H9 (cell line): ENCODE data around the gene LEMD1. TPM values are rescaled to one million over a fixed set of nuclear protein-coding genes. Genes with fewer than 3 reads are reported as not detected.

Experiments
- DNase-seq: peaks from one replicate; pipeline ENCODE4 v3.0.0-alpha.2; 2017
- H2AFZ ChIP-seq: one replicate; pipeline ENCODE4 v1.6.1; 2013; ENCODE audit warnings: mild to moderate bottlenecking, low read length, control low read depth, moderate library complexity
- H2AK5ac ChIP-seq: 2 replicates; pipeline ENCODE4 v1.6.1; 2013; ENCODE audit warnings: low read length, control low read depth, mixed read lengths; ENCODE audit not compliant: insufficient read length
- H2BK120ac ChIP-seq: one replicate; pipeline ENCODE4 v1.6.1; 2013; ENCODE audit warnings: low read depth, mild to moderate bottlenecking, low read length, control low read depth, inconsistent platforms; ENCODE audit not compliant: poor library complexity, severe bottlenecking
- H2BK12ac ChIP-seq: 2 replicates; pipeline ENCODE4 v1.6.1; 2013; ENCODE audit warnings: low read length, control low read depth, mixed read lengths, low read depth; ENCODE audit not compliant: insufficient read length
- H2BK15ac ChIP-seq: 2 replicates; pipeline ENCODE4 v1.6.1; 2013; ENCODE audit warnings: low read depth, low read length, control low read depth
- H2BK20ac ChIP-seq: one replicate; pipeline ENCODE4 v1.6.1; 2013; ENCODE audit warnings: low read depth, mild to moderate bottlenecking, low read length, control low read depth, inconsistent platforms; ENCODE audit not compliant: poor library complexity, severe bottlenecking
- H2BK5ac ChIP-seq: 2 replicates; pipeline ENCODE4 v1.6.1; 2013; ENCODE audit warnings: low read length, control low read depth, mixed read lengths; ENCODE audit not compliant: insufficient read length
- H3K14ac ChIP-seq: 2 replicates; pipeline ENCODE4 v1.6.1; 2013; ENCODE audit warnings: low read length, control low read depth; ENCODE audit not compliant: insufficient read depth
- H3K18ac ChIP-seq: 2 replicates; pipeline ENCODE4 v1.6.1; 2013; ENCODE audit warnings: low read depth, mild to moderate bottlenecking, mixed read lengths, low read length, control low read depth; ENCODE audit not compliant: insufficient read length
- H3K23ac ChIP-seq: 2 replicates; pipeline ENCODE4 v1.6.1; 2013; ENCODE audit warnings: low read length, control low read depth, mixed read lengths, low read depth; ENCODE audit not compliant: insufficient read length
- H3K23me2 ChIP-seq: 2 replicates; pipeline ENCODE4 v1.6.1; 2013; ENCODE audit warnings: low read depth, mild to moderate bottlenecking, mixed read lengths, low read length, control low read depth; ENCODE audit not compliant: insufficient read length, poor library complexity, severe bottlenecking
- H3K27ac ChIP-seq: 2 replicates; pipeline ENCODE4 v1.5.1; 2013; ENCODE audit warnings: low read length, control low read depth, mixed read lengths, low read depth; ENCODE audit not compliant: insufficient read length
- H3K27me3 ChIP-seq: 2 replicates; pipeline ENCODE4 v1.6.1; 2013; ENCODE audit warnings: low read length, control low read depth, inconsistent platforms; ENCODE audit not compliant: insufficient read depth
- H3K4ac ChIP-seq: 2 replicates; pipeline ENCODE4 v1.6.1; 2013; ENCODE audit warnings: low read depth, mild to moderate bottlenecking, control low read depth, inconsistent platforms, low read length, moderate library complexity
- H3K4me1 ChIP-seq: 2 replicates; pipeline ENCODE4 v1.6.1; 2013; ENCODE audit warnings: low read length, control low read depth, inconsistent platforms; ENCODE audit not compliant: insufficient read depth
- H3K4me2 ChIP-seq: 2 replicates; pipeline ENCODE4 v1.6.1; 2013; ENCODE audit warnings: low read length, control low read depth, mixed read lengths; ENCODE audit not compliant: insufficient read length, insufficient read depth
- H3K56ac ChIP-seq: 2 replicates; pipeline ENCODE4 v1.6.1; 2013; ENCODE audit warnings: low read depth, mild to moderate bottlenecking, mixed read lengths, low read length, control low read depth; ENCODE audit not compliant: insufficient read length
- H3K79me1 ChIP-seq: 2 replicates; pipeline ENCODE4 v1.6.1; 2013; ENCODE audit warnings: low read depth, mild to moderate bottlenecking, moderate library complexity, low read length, control low read depth, inconsistent platforms; ENCODE audit not compliant: insufficient read depth, poor library complexity, severe bottlenecking
- H3K79me2 ChIP-seq: 2 replicates; pipeline ENCODE4 v1.6.1; 2013; ENCODE audit warnings: low read length, control low read depth, inconsistent platforms; ENCODE audit not compliant: insufficient read depth
- H3K9ac ChIP-seq: 2 replicates; pipeline ENCODE4 v1.6.1; 2013; ENCODE audit warnings: low read length, control low read depth, mixed read lengths; ENCODE audit not compliant: insufficient read length; ENCODE audit errors: extremely low read depth
- H3K9me3 ChIP-seq: one replicate; pipeline ENCODE4 v1.6.1; 2013; ENCODE audit warnings: low read depth, low read length, inconsistent platforms; ENCODE audit not compliant: control insufficient read depth
- H3T11ph ChIP-seq: one replicate; pipeline ENCODE4 v1.6.1; 2013; ENCODE audit warnings: mild to moderate bottlenecking, low read length, control low read depth, inconsistent platforms
- H4K20me1 ChIP-seq: one replicate; pipeline ENCODE4 v1.6.1; 2013; ENCODE audit not compliant: control insufficient read depth, insufficient read length, insufficient read depth
- H4K5ac ChIP-seq: 2 replicates; pipeline ENCODE4 v1.6.1; 2013; ENCODE audit warnings: low read depth, mild to moderate bottlenecking, mixed read lengths, low read length, control low read depth; ENCODE audit not compliant: insufficient read length
- H4K8ac ChIP-seq: replicated peaks from 2 replicates; pipeline ENCODE4 v1.6.1; 2013; ENCODE audit warnings: low read length, control low read depth, mixed read lengths, low read depth; ENCODE audit not compliant: insufficient read length
- H4K91ac ChIP-seq: 2 replicates; pipeline ENCODE4 v1.6.1; 2013; ENCODE audit warnings: low read depth, mild to moderate bottlenecking, moderate library complexity, mixed read lengths, low read length, control low read depth; ENCODE audit not compliant: insufficient read length
- H3K27ac Mint-ChIP-seq, 3 experiments: 2 replicates in 2 of 3; 3 replicates in 1 of 3; pipeline ENCODE4 v1.8.0; 2020 to 2021; ENCODE audit warnings: mixed read lengths in 3 of 3, mild to moderate bottlenecking in 1 of 3, moderate library complexity in 1 of 3
- H3K27me3 Mint-ChIP-seq: 2 replicates; pipeline ENCODE4 v1.8.0; 2021; ENCODE audit warnings: low read depth, mild to moderate bottlenecking, moderate library complexity, mixed read lengths
- H3K36me3 Mint-ChIP-seq, 3 experiments: 2 replicates in 2 of 3; 3 replicates in 1 of 3; pipeline ENCODE4 v1.8.0; 2020 to 2021; ENCODE audit warnings: low read depth in 3 of 3, mixed read lengths in 3 of 3; ENCODE audit not compliant: insufficient read depth in 1 of 3
- H3K4me1 Mint-ChIP-seq, 2 experiments: 2 replicates each; pipeline ENCODE4 v1.8.0; 2020; ENCODE audit warnings: mixed read lengths in 2 of 2
- H3K4me3 Mint-ChIP-seq, 2 experiments: 2 replicates in 1 of 2; 3 replicates in 1 of 2; pipeline ENCODE4 v1.8.0; 2020 to 2021; ENCODE audit warnings: mild to moderate bottlenecking in 2 of 2, mixed read lengths in 2 of 2, moderate library complexity in 1 of 2
- H3K9me3 Mint-ChIP-seq, 2 experiments: 2 replicates in 1 of 2; 3 replicates in 1 of 2; pipeline ENCODE4 v1.8.0; 2020; ENCODE audit warnings: mild to moderate bottlenecking in 2 of 2, mixed read lengths in 2 of 2, moderate library complexity in 1 of 2
- CTCF ChIP-seq: fragments of 200-600 bp; sonication (generic); conservative IDR thresholded peaks from 3 replicates; pipeline ENCODE4 v1.8.0; 2021; ENCODE audit warnings: antibody characterized with exemption, mild to moderate bottlenecking
- WGBS: extraction: QIAGEN DNeasy Blood & Tissue Kit; methylation state at CpG from one replicate; pipeline ENCODE4 v1.1.7; 2013; ENCODE audit warnings: missing lambda C conversion rate, low lambda C conversion rate, mixed read lengths; ENCODE audit not compliant: insufficient read length; ENCODE audit errors: extremely low coverage; 5-methylcytosine and 5-hydroxymethylcytosine counted together
- long read RNA-seq: library from polyadenylated mRNA; unstranded; transcript quantifications from one replicate; pipeline ENCODE4 v2.0.0, GENCODE V29; 2020
- total RNA-seq: library from RNA; stranded (reverse); gene quantifications from 2 replicates; pipeline ENCODE4 v1.2.1, GENCODE V29; 2021

LEMD1 gene, protein sequence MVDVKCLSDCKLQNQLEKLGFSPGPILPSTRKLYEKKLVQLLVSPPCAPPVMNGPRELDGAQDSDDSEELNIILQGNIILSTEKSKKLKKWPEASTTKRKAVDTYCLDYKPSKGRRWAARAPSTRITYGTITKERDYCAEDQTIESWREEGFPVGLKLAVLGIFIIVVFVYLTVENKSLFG
- total RNA-seq, result 11.8 and 11.9 TPM in 2 replicates
- long read RNA-seq, partial matches to known transcripts, result 0 of 8 reads
- long read RNA-seq, other reads (novel, unspliced or antisense), result 6 of 8 reads

- DNase-seq, result no peak
- Histone ChIP-seq H4K20me1 (no peaks in the 10 kb centered on the region), H3K4ac (no peak within 1 kb of the TSS), H3K4me2 (no peak within 1 kb of the TSS), H4K91ac (no peak within 1 kb of the TSS), H3K23ac (no peak within 1 kb of the TSS), H3K14ac (no peak within 1 kb of the TSS), H3K56ac (no peak within 1 kb of the TSS), H4K8ac (no peak within 1 kb of the TSS), H3K9me3 (no peaks in the 10 kb centered on the region), H2BK120ac (no peak within 1 kb of the TSS), H3K27me3 (no peaks in the 10 kb centered on the region), H2BK5ac (no peak within 1 kb of the TSS), H4K5ac (no peak within 1 kb of the TSS), H2AFZ (no peak within 1 kb of the TSS), H3K18ac (no peak within 1 kb of the TSS), H3K79me1 (no peaks in the 10 kb centered on the region), H2AK5ac (no peak within 1 kb of the TSS), H2BK15ac (no peak within 1 kb of the TSS), H3K79me2 (no peaks in the 10 kb centered on the region), H2BK20ac (no peak within 1 kb of the TSS), H3T11ph (no peak within 1 kb of the TSS), H3K23me2 (no peaks in the 10 kb centered on the region), H3K27ac (no peak within 1 kb of the TSS), H2BK12ac (no peak within 1 kb of the TSS), H3K4me1 (no peaks in the 10 kb centered on the region), H3K9ac (no peak within 1 kb of the TSS)
- peaks cover 0 to 2% (median 0%) of the 10 kb centered on the region in 3 experiments; a peak in 1 of 7 replicates for H3K36me3 Mint-ChIP-seq
- H3K27ac Mint-ChIP-seq, result no peak within 1 kb of the TSS
- H3K27me3 Mint-ChIP-seq, result peaks cover 32% of the 10 kb centered on the region
- peaks cover 19 to 36% of the 10 kb centered on the region in 2 experiments for H3K4me1 Mint-ChIP-seq
- no peak for TF ChIP-seq CTCF
- no CpG with 5 or more reads among the region's 2 CpGs for WGBS
- H3K4me3 Mint-ChIP-seq, result no peak within 1 kb of the TSS
- no peaks in the 10 kb centered on the region for H3K9me3 Mint-ChIP-seq
These were observed at the start of gene LEMD1 for GRCh38 chr1:205421798-205422197. Gene LEMD1 (minus strand): TSS chr1:205422056. CDS start chr1:205420536, 1,520 bp downstream.
